HEK293 (cell line): ENCODE results near the gene EIPR1.

ENCODE experiments used
- CTCF ChIA-PET: fragments of 350-600 bp; formaldehyde crosslinking; extraction: SDS; loops from one replicate; lab custom pipeline; 2021; ENCODE audit warnings: antibody characterized with exemption; lab: Yijun Ruan, JAX
- POLR2A ChIA-PET: fragments of 300-600 bp; formaldehyde crosslinking; extraction: SDS; loops from one replicate; lab custom pipeline; 2020; ENCODE audit warnings: antibody characterized with exemption, inconsistent platforms; lab: Yijun Ruan, JAX
- H3K27ac ChIP-seq: fragments of 200-500 bp; sonication (Bioruptor generic); 2 replicates; pipeline ENCODE4 v1.5.1; 2014; ENCODE audit warnings: low read depth, low read length, control low read depth, inconsistent platforms; ENCODE audit errors: extremely low read depth
- H3K36me3 ChIP-seq, 2 experiments: fragments of 200-500 bp in 1 of 2; sonication (Bioruptor generic) in 1 of 2; 1 replicate in 1 of 2; 2 replicates in 1 of 2; pipeline ENCODE4 v1.5.1; 2014 to 2017; ENCODE audit warnings: inconsistent platforms in 2 of 2, low read length in 2 of 2; ENCODE audit not compliant: control insufficient read depth in 2 of 2, insufficient read depth in 1 of 2
- H3K4me1 ChIP-seq: fragments of 200-500 bp; sonication (Bioruptor generic); 2 replicates; pipeline ENCODE4 v1.5.1; 2014; ENCODE audit warnings: mild to moderate bottlenecking, low read length, inconsistent platforms; ENCODE audit not compliant: control insufficient read depth, insufficient read depth
- H3K4me3 ChIP-seq: 2 replicates; pipeline ENCODE4 v1.5.1; 2011; ENCODE audit warnings: low read depth, mild to moderate bottlenecking, control low read depth, low read length, moderate library complexity
- H3K9me3 ChIP-seq: fragments of 200-500 bp; sonication (Bioruptor generic); 2 replicates; pipeline ENCODE4 v1.5.1; 2014; ENCODE audit warnings: low read depth, low read length, inconsistent platforms; ENCODE audit not compliant: control insufficient read depth, insufficient read depth
- BCL11B ChIP-seq: fragments of 450-650 bp; formaldehyde crosslinking; IDR thresholded peaks from 2 replicates; pipeline ENCODE4 v1.5.1; 2016; ENCODE audit warnings: low read depth, missing biosample characterization, missing genetic modification characterization
- ELK4 ChIP-seq: IDR thresholded peaks from 2 replicates; pipeline ENCODE4 v1.6.1; 2011; ENCODE audit warnings: mild to moderate bottlenecking, low read depth, low read length, borderline replicate concordance
- HIC1 ChIP-seq: fragments of 450-650 bp; formaldehyde crosslinking; IDR thresholded peaks from 2 replicates; pipeline ENCODE4 v1.5.1; 2016; ENCODE audit warnings: missing biosample characterization, missing genetic modification characterization
- OVOL3 ChIP-seq: fragments of 450-650 bp; formaldehyde crosslinking; IDR thresholded peaks from 2 replicates; pipeline ENCODE4 v1.5.1; 2016; ENCODE audit warnings: missing biosample characterization, missing genetic modification characterization
- SP3 ChIP-seq: fragments of 450-650 bp; formaldehyde crosslinking; IDR thresholded peaks from 2 replicates; pipeline ENCODE4 v1.5.1; 2016; ENCODE audit warnings: missing biosample characterization, missing genetic modification characterization
- ZBTB11 ChIP-seq: fragments of 450-650 bp; formaldehyde crosslinking; conservative IDR thresholded peaks from 2 replicates; pipeline ENCODE4 v1.5.1; 2016; ENCODE audit warnings: low read depth, missing biosample characterization, missing genetic modification characterization
- ZFHX2 ChIP-seq: fragments of 450-650 bp; formaldehyde crosslinking; conservative IDR thresholded peaks from 2 replicates; pipeline ENCODE4 v1.5.1; 2016; ENCODE audit warnings: missing biosample characterization, missing genetic modification characterization
- ZNF132 ChIP-seq: fragments of 450-650 bp; formaldehyde crosslinking; IDR thresholded peaks from 2 replicates; pipeline ENCODE4 v1.5.1; 2017; ENCODE audit warnings: missing biosample characterization, missing genetic modification characterization, borderline replicate concordance
- ZNF16 ChIP-seq: fragments of 450-650 bp; formaldehyde crosslinking; IDR thresholded peaks from 2 replicates; pipeline ENCODE4 v1.5.1; 2016; ENCODE audit warnings: low read depth, missing biosample characterization, missing genetic modification characterization
- ZNF239 ChIP-seq: fragments of 450-650 bp; formaldehyde crosslinking; IDR thresholded peaks from 2 replicates; pipeline ENCODE4 v1.5.1; 2016; ENCODE audit warnings: missing biosample characterization, missing genetic modification characterization
- ZNF24 ChIP-seq: fragments of 450-650 bp; formaldehyde crosslinking; IDR thresholded peaks from 2 replicates; pipeline ENCODE4 v1.5.1; 2016; ENCODE audit warnings: missing biosample characterization, missing genetic modification characterization
- ZNF274 ChIP-seq, 2 experiments: fragments of 200-500 bp in 1 of 2; fragments of 450-650 bp in 1 of 2; sonication (Bioruptor generic) in 1 of 2; formaldehyde crosslinking in 1 of 2; IDR thresholded peaks; 2 replicates each; pipeline versions ENCODE4 v1.5.1 to v1.6.1; 2014 to 2016; ENCODE audit warnings: borderline replicate concordance in 1 of 2, inconsistent platforms in 1 of 2, low read length in 1 of 2, missing biosample characterization in 1 of 2, missing genetic modification characterization in 1 of 2
- ZNF311 ChIP-seq: fragments of 450-650 bp; formaldehyde crosslinking; IDR thresholded peaks from 2 replicates; pipeline ENCODE4 v1.5.1; 2017; ENCODE audit warnings: missing biosample characterization, missing genetic modification characterization, borderline replicate concordance
- ZNF350 ChIP-seq: fragments of 450-650 bp; formaldehyde crosslinking; IDR thresholded peaks from 2 replicates; pipeline ENCODE4 v1.5.0; 2017; ENCODE audit warnings: missing biosample characterization, mild to moderate bottlenecking, missing genetic modification characterization
- ZNF354C ChIP-seq: fragments of 450-650 bp; formaldehyde crosslinking; IDR thresholded peaks from 2 replicates; pipeline ENCODE4 v1.5.1; 2016; ENCODE audit warnings: missing biosample characterization, missing genetic modification characterization, low read depth, borderline replicate concordance
- ZNF514 ChIP-seq: fragments of 450-650 bp; formaldehyde crosslinking; IDR thresholded peaks from 2 replicates; pipeline ENCODE4 v1.5.1; 2016; ENCODE audit warnings: missing biosample characterization, missing genetic modification characterization
- ZNF600 ChIP-seq: fragments of 450-650 bp; formaldehyde crosslinking; IDR thresholded peaks from 2 replicates; pipeline ENCODE4 v1.5.1; 2016; ENCODE audit warnings: missing biosample characterization, missing genetic modification characterization
- ZNF621 ChIP-seq: fragments of 450-650 bp; formaldehyde crosslinking; IDR thresholded peaks from 2 replicates; pipeline ENCODE4 v1.5.1; 2017; ENCODE audit warnings: missing biosample characterization, missing genetic modification characterization
- ZNF629 ChIP-seq: fragments of 450-650 bp; formaldehyde crosslinking; IDR thresholded peaks from 2 replicates; pipeline ENCODE4 v1.5.1; 2017; ENCODE audit warnings: missing biosample characterization, missing genetic modification characterization

Gene EIPR1

DNA sequence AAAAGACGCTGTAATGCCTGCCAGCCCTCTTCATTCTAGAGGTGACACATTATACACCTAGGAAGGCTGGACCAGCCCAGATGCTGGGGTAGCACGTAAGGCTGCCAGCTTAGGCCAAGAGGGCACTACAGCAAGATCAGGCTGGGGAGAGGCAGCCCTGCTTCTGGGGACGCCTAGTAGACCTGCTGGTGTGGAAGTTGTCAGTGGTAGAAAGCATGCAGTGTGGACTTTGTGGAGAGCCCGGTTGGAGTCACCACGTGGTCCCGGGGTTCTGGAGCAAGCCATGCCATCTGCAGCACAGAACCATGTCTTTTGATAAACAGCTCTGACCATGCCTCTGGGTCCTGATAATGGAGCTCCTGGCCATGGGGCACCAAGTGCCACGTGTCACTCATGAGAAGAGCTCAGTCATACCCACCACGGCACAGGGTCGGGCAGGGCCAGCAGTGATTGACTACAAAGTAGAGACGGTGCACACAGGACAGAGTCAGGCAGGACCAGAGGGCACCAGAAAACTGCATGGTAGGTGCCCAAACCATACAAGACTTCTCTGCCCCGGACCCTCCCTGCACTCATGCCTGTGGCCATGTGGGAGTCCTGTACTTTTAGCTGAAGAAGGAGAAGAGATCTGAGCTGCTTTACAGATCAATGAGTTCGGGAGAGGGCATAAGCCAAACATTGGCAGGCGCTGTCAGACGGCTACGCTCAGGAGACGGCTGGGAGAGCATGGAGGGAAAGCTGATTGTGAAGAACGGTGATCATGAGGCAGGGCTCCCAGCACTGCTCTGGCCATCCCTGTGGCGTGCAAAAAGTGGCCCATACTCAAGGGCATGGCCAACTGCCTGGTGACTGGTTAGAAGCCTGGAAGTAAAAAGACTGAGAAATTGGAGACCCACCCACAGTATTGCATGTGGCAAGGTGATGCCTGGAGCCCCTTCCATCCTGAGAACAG is 114.9 kb downstream of the EIPR1 start (continued):
- no peak for TF ChIP-seq HIC1 (tag by site-specific recombination)
- no peak for TF ChIP-seq ZNF311 (tag by site-specific recombination)
- TF ChIP-seq ZNF132 (tag by site-specific recombination), result no peak
- no peak for TF ChIP-seq ZNF24 (tag by site-specific recombination)
- TF ChIP-seq ELK4, result no peak
- no peak for TF ChIP-seq ZNF621
- TF ChIP-seq ZNF16 (tag by site-specific recombination), result no peak
- no peak for TF ChIP-seq ZFHX2
- no peak for TF ChIP-seq ZNF239

- ChIA-PET CTCF (no interaction called here), POLR2A (no interaction called here)
- TF ChIP-seq ZNF629, result no peak
- no peak for TF ChIP-seq ZNF514 (tag by site-specific recombination)
- no peak for TF ChIP-seq SP3 (tag by site-specific recombination)
- no peak for TF ChIP-seq OVOL3 (tag by site-specific recombination)
- TF ChIP-seq BCL11B (tag by site-specific recombination), result no peak
- no peak for TF ChIP-seq ZNF350 (tag by site-specific recombination)
- TF ChIP-seq ZBTB11 (tag by site-specific recombination), result no peak
- TF ChIP-seq ZNF600 (tag by site-specific recombination), result no peak
- no peak for TF ChIP-seq ZNF274 (IDR thresholded peaks at IDR 0.05; ENCODE audit: low read length)
- no peak for TF ChIP-seq ZNF274 (tag by site-specific recombination; IDR thresholded peaks at IDR 0.05; ENCODE audit: borderline replicate concordance)
- TF ChIP-seq ZNF354C (tag by site-specific recombination), result no peak
Observed at GRCh38 chr2:3261511-3261910, 116.1 kb downstream of the EIPR1 start.

More at GRCh38 chr2:3261511-3261910, 116.1 kb downstream of the EIPR1 start:
- no peak overlapping the region for H3K4me3 ChIP-seq
- H3K4me1 ChIP-seq, result no peaks in the 10 kb centered on the region
- no peaks in the 10 kb centered on the region for H3K9me3 ChIP-seq
- no peak overlapping the region for H3K27ac ChIP-seq
- peaks cover 0 to 6% of the 10 kb centered on the region in 2 experiments; a peak in 1 of 3 replicates for H3K36me3 ChIP-seq
